Lung (tissue), 12 donors: ENCODE measurements around the gene OCEL1. TPM values are rescaled to one million over a fixed set of nuclear protein-coding genes. Genes with fewer than 3 reads are reported as not detected.

Experiments used
- ATAC-seq: fragments of 200-7000 bp; cut with Tn5 transposase; one replicate; pipeline ENCODE4 v1.9.1; 2020; ENCODE audit warnings: moderate number of reproducible peaks; ENCODE audit not compliant: insufficient read depth, low FRiP score
- DNase-seq, 3 donors: peaks; one replicate each; pipeline ENCODE4 v3.0.0-alpha.2; 2013 to 2017
- H3K27ac ChIP-seq, 2 donors: one replicate each; pipeline ENCODE4 v1.5.1; 2013; ENCODE audit warnings: mild to moderate bottlenecking in 2 of 2, moderate library complexity in 2 of 2, control low read depth in 1 of 2, inconsistent platforms in 1 of 2, low read depth in 1 of 2, low read length in 1 of 2
- H3K27me3 ChIP-seq, 3 donors: one replicate each; pipeline ENCODE4 v1.5.1; 2013; ENCODE audit warnings: low read length in 2 of 3; ENCODE audit not compliant: control insufficient read depth in 3 of 3, insufficient read depth in 3 of 3
- H3K36me3 ChIP-seq, 4 donors: one replicate each; pipeline ENCODE4 v1.5.1; 2013; ENCODE audit warnings: low read length in 4 of 4, mild to moderate bottlenecking in 1 of 4, moderate library complexity in 1 of 4; ENCODE audit not compliant: control insufficient read depth in 4 of 4, insufficient read depth in 4 of 4
- H3K4me1 ChIP-seq, 5 donors: one replicate each; pipeline ENCODE4 v1.5.1; 2013; ENCODE audit warnings: low read length in 5 of 5, mild to moderate bottlenecking in 2 of 5, moderate library complexity in 1 of 5; ENCODE audit not compliant: control insufficient read depth in 5 of 5, insufficient read depth in 5 of 5
- H3K4me3 ChIP-seq: one replicate; pipeline ENCODE4 v1.5.1; 2013; ENCODE audit warnings: mild to moderate bottlenecking, control low read depth, moderate library complexity
- H3K9ac ChIP-seq, 2 donors: one replicate each; pipeline ENCODE4 v1.5.1; 2013; ENCODE audit warnings: low read length in 2 of 2, control low read depth in 1 of 2; ENCODE audit not compliant: insufficient read depth in 1 of 2
- H3K9me3 ChIP-seq, 4 donors: one replicate each; pipeline ENCODE4 v1.5.1; 2013; ENCODE audit warnings: low read length in 3 of 4, mild to moderate bottlenecking in 1 of 4, moderate library complexity in 1 of 4; ENCODE audit not compliant: control insufficient read depth in 4 of 4, insufficient read depth in 3 of 4
- CTCF ChIP-seq: IDR thresholded peaks from 2 replicates; pipeline ENCODE4 v1.5.1; 2012; ENCODE audit warnings: mild to moderate bottlenecking; ENCODE audit errors: control extremely low read depth, extremely low read depth
- WGBS, 2 donors: extraction: QIAGEN DNeasy Blood & Tissue Kit; methylation state at CpG; one replicate each; pipeline ENCODE4 v1.1.7; 2013; 5-methylcytosine and 5-hydroxymethylcytosine counted together
- polyA plus RNA-seq, 2 donors: library from polyadenylated mRNA; stranded (reverse); fragments of 200-250 nt; gene quantifications; one replicate each; pipeline ENCODE4 v1.2.1, GENCODE V29; 2013
- total RNA-seq, 2 donors: library from RNA; depleted of rRNA in 1 of 2; stranded (reverse); fragments of >200 nt in 1 of 2; gene quantifications; one replicate each; pipeline ENCODE4 v1.2.1, GENCODE V29; 2014 to 2021
- donor health status: control.
- donor health status: control.
- donor health status: Bipolar disorder and iron deficiency.
- donor health status: healthy.
- donor health status: DM: yes; HTN: yes; CAD: no.

OCEL1 gene
- total and polyA plus RNA-seq, 4 donors = 9.1 to 39.5 (median 25.3) TPM

DNA sequence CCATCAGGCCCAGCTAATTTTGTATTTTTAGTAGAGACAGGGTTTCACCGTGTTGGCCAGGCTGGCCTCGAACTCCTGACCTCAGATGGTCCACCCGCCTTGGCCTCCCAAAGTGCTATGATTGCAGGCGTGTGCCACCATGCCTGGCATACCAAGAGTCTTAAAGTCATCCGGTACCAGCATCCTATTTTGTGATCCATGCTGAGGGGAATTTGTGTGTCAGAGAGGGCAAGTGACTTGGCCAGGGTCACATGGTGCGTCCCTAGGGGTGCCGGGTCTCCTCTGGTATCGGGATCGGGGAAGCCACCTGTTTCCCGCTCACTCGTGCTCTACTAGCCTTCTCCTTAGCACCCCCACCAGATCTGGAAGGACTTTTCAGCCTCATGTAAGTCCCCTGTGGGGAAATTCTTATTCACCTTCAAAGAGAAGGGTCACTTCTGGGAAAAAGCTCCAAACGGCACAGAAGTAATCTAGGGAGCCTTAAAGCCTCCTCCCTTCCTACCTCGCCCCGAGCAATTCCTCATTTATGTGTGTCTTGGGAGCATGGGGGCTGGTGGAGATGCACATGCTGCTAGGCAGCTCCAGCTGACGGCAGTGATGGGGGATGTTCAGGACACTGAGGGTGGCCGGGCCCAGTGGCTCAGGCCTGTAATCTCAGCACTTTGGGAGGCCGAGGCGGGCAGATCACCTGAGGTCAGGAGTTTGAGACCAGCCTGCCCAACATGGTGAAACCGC, 49.6 kb downstream of the OCEL1 start:
- no peaks in the 10 kb centered on the region for H3K4me1 ChIP-seq

More for the DNA sequence above, 49.6 kb downstream of the OCEL1 start:
- no peak overlapping the region for H3K9ac ChIP-seq
- no peaks in the 10 kb centered on the region for H3K9me3 ChIP-seq
- no peak overlapping the region for H3K27ac ChIP-seq
- no peak for ATAC-seq
- H3K27me3 ChIP-seq = no peaks in the 10 kb centered on the region
- no peak overlapping the region for H3K4me3 ChIP-seq
- DNase-seq = no peak
- peaks cover 8 to 37% (median 34%) of the 10 kb centered on the region in 4 donors for H3K36me3 ChIP-seq
- no peak for TF ChIP-seq CTCF
- WGBS, 2 donors = 93% methylated on average over 19 of the region's 19 CpGs

Other genes with a start within 250 kb of the OCEL1 start
- gene CPAMD8, start 199.4 kb upstream of the OCEL1 start, total RNA-seq = 100 to 1,000 TPM in 1 of 2 donors, 10 to 100 TPM in 1; 38.5 to 143 TPM
- 10 to 100 TPM in 1 of 2 donors, 1 to 10 TPM in 1; 9.6 to 24.3 TPM for gene CPAMD8, start 199.4 kb upstream of the OCEL1 start, polyA plus RNA-seq
- gene HAUS8, start 150.8 kb upstream of the OCEL1 start, total RNA-seq = 1 to 10 TPM; 8.4 to 8.5 TPM
- gene HAUS8, start 150.8 kb upstream of the OCEL1 start, polyA plus RNA-seq = 10 to 100 TPM in 1 of 2 donors, 1 to 10 TPM in 1; 6.1 to 13.8 TPM
- 100 to 1,000 TPM in 1 of 2 donors, 10 to 100 TPM in 1; 44.3 to 121 TPM for gene MYO9B, start 150.4 kb upstream of the OCEL1 start, total RNA-seq
- 10 to 100 TPM; 95.2 to 99.2 TPM for gene MYO9B, start 150.4 kb upstream of the OCEL1 start, polyA plus RNA-seq
- gene USE1, start 10.9 kb upstream of the OCEL1 start, total RNA-seq = 10 to 100 TPM; 22.0 to 33.5 TPM
- 10 to 100 TPM; 36.2 to 60.1 TPM for gene USE1, start 10.9 kb upstream of the OCEL1 start, polyA plus RNA-seq
- gene NR2F6, start 19.7 kb downstream of the OCEL1 start, total RNA-seq = 10 to 100 TPM; 26.1 to 65.5 TPM
- gene NR2F6, start 19.7 kb downstream of the OCEL1 start, polyA plus RNA-seq = 10 to 100 TPM; 26.8 to 28.0 TPM
- gene USHBP1, start 38.5 kb downstream of the OCEL1 start, total RNA-seq = 10 to 100 TPM; 11.8 to 12.3 TPM
- 10 to 100 TPM in 1 of 2 donors, 1 to 10 TPM in 1; 6.2 to 11.4 TPM for gene USHBP1, start 38.5 kb downstream of the OCEL1 start, polyA plus RNA-seq
- gene BABAM1, start 41.2 kb downstream of the OCEL1 start, total RNA-seq = 10 to 100 TPM; 52.4 to 75.1 TPM
- 10 to 100 TPM; 61.8 to 65.1 TPM for gene BABAM1, start 41.2 kb downstream of the OCEL1 start, polyA plus RNA-seq
- gene ANKLE1, start 55.7 kb downstream of the OCEL1 start, total RNA-seq = 1 to 10 TPM in 1 of 2 donors, under 1 TPM in 1; 0.95 to 1.6 TPM
- 1 to 10 TPM in 1 of 2 donors, under 1 TPM in 1; 0.43 to 1.1 TPM for gene ANKLE1, start 55.7 kb downstream of the OCEL1 start, polyA plus RNA-seq
- gene ABHD8, start 77.2 kb downstream of the OCEL1 start, total RNA-seq = 10 to 100 TPM; 12.8 to 23.0 TPM
- gene ABHD8, start 77.2 kb downstream of the OCEL1 start, polyA plus RNA-seq = 10 to 100 TPM; 14.9 to 15.4 TPM
- 10 to 100 TPM; 22.3 to 85.7 TPM for gene MRPL34, start 79.6 kb downstream of the OCEL1 start, total RNA-seq
- gene MRPL34, start 79.6 kb downstream of the OCEL1 start, polyA plus RNA-seq = 100 to 1,000 TPM; 101 to 137 TPM
- gene DDA1, start 83.3 kb downstream of the OCEL1 start, total RNA-seq = 10 to 100 TPM; 16.1 to 40.7 TPM
- gene DDA1, start 83.3 kb downstream of the OCEL1 start, polyA plus RNA-seq = 10 to 100 TPM; 60.2 to 66.5 TPM
- gene ANO8, start 108.6 kb downstream of the OCEL1 start, total RNA-seq = 10 to 100 TPM in 1 of 2 donors, 1 to 10 TPM in 1; 7.1 to 22.5 TPM
- 1 to 10 TPM; 7.1 to 8.8 TPM for gene ANO8, start 108.6 kb downstream of the OCEL1 start, polyA plus RNA-seq
- gene GTPBP3, start 111.3 kb downstream of the OCEL1 start, total RNA-seq = 10 to 100 TPM; 22.2 to 24.1 TPM
- gene GTPBP3, start 111.3 kb downstream of the OCEL1 start, polyA plus RNA-seq = 10 to 100 TPM; 13.3 to 14.2 TPM
- 10 to 100 TPM in 1 of 2 donors, 1 to 10 TPM in 1; 6.4 to 29.1 TPM for gene PLVAP, start 151.1 kb downstream of the OCEL1 start, total RNA-seq
- 10 to 100 TPM; 22.6 to 55.0 TPM for gene PLVAP, start 151.1 kb downstream of the OCEL1 start, polyA plus RNA-seq
- under 1 TPM in 1 of 2 donors, not detected in 1; 0.74 TPM for gene CCDC194, start 168.0 kb downstream of the OCEL1 start, total RNA-seq
- under 1 TPM; 0.13 to 0.37 TPM for gene CCDC194, start 168.0 kb downstream of the OCEL1 start, polyA plus RNA-seq
- 10 to 100 TPM; 49.8 to 71.3 TPM for gene BST2, start 179.4 kb downstream of the OCEL1 start, total RNA-seq
- gene BST2, start 179.4 kb downstream of the OCEL1 start, polyA plus RNA-seq = 100 to 1,000 TPM in 1 of 2 donors, 10 to 100 TPM in 1; 48.2 to 179 TPM
- gene MVB12A, start 193.8 kb downstream of the OCEL1 start, total RNA-seq = 10 to 100 TPM; 28.5 to 66.9 TPM
- gene MVB12A, start 193.8 kb downstream of the OCEL1 start, polyA plus RNA-seq = 10 to 100 TPM; 59.6 to 62.1 TPM
- under 1 TPM; 0.12 to 0.57 TPM for gene TMEM221, start 222.4 kb downstream of the OCEL1 start, total RNA-seq
- under 1 TPM; 0.06 to 0.08 TPM for gene TMEM221, start 222.4 kb downstream of the OCEL1 start, polyA plus RNA-seq
- not detected for gene NXNL1, start 234.7 kb downstream of the OCEL1 start, total RNA-seq
- not detected for gene NXNL1, start 234.7 kb downstream of the OCEL1 start, polyA plus RNA-seq
- 10 to 100 TPM; 25.4 to 26.9 TPM for gene SLC27A1, start 244.3 kb downstream of the OCEL1 start, total RNA-seq
- 10 to 100 TPM; 12.2 to 15.8 TPM for gene SLC27A1, start 244.3 kb downstream of the OCEL1 start, polyA plus RNA-seq